Rectal smooth muscle tissue (tissue), 1 donor: ENCODE results near the gene ALG3.

ENCODE experiments used
- H3K27ac ChIP-seq: one replicate; pipeline ENCODE4 v1.7.0; 2013; ENCODE audit warnings: low read depth, low read length, inconsistent platforms
- H3K27me3 ChIP-seq: one replicate; pipeline ENCODE4 v1.7.0; 2013; ENCODE audit warnings: low read length; ENCODE audit not compliant: control insufficient read depth, insufficient read depth
- H3K36me3 ChIP-seq: one replicate; pipeline ENCODE4 v1.7.0; 2013; ENCODE audit warnings: low read length; ENCODE audit not compliant: control insufficient read depth, insufficient read depth
- H3K4me1 ChIP-seq: one replicate; pipeline ENCODE4 v1.7.0; 2013; ENCODE audit warnings: low read length; ENCODE audit not compliant: control insufficient read depth, insufficient read depth
- H3K4me3 ChIP-seq: one replicate; pipeline ENCODE4 v1.7.0; 2013; ENCODE audit warnings: low read length
- H3K9ac ChIP-seq: one replicate; pipeline ENCODE4 v1.7.0; 2013; ENCODE audit warnings: low read length

The ALG3 gene

DNA sequence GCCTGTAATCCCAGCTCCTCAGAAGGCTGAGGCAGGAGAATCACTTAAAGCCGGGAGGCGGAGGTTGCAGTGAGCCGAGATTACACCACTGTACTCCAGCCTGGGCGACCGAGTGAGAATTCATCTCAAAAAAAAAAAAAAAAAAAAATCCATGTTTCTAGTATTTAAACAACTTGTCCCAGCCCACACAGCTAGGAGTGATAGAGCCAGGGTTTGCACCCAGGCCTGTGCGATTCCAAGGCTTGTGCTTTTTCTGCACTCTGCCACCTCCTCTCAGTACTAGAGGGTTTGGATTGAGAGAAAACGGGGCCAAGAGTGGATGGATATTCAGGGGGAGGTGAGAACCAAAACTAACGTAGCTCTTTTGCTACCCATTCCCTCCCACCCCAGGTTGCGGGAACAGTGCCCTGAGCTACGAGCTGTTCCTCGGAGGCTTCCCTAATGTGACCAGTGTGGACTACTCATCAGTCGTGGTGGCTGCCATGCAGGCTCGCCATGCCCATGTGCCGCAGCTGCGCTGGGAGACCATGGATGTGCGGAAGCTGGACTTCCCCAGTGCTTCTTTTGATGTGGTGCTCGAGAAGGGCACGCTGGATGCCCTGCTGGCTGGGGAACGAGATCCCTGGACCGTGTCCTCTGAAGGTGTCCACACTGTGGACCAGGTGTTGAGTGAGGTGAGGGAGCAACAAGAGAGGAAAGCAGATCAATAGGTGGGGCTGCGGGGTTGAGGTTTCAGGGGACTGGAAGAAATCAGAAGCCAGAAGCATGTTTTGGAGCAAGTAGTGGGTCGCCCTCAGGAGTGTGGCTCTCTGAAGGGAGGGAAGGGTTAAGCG, 8.5 kb upstream of the ALG3 start:
- Histone ChIP-seq H3K4me3 (no peak overlapping the region), H3K36me3 (no peaks in the 10 kb centered on the region), H3K4me1 (no peaks in the 10 kb centered on the region), H3K27me3 (peaks cover 24% of the 10 kb centered on the region), H3K27ac (no peak overlapping the region), H3K9ac (no peak overlapping the region)

- peaks cover 13% of the 10 kb centered on the region for H3K27me3 ChIP-seq
- no peaks in the 10 kb centered on the region for H3K36me3 ChIP-seq
- H3K27ac ChIP-seq = no peak overlapping the region
- no peak overlapping the region for H3K4me3 ChIP-seq
- no peaks in the 10 kb centered on the region for H3K4me1 ChIP-seq
- no peak overlapping the region for H3K9ac ChIP-seq
Observed at GRCh38 chr3:184255291-184256039, 6.7 kb upstream of the ALG3 start.

DNA sequence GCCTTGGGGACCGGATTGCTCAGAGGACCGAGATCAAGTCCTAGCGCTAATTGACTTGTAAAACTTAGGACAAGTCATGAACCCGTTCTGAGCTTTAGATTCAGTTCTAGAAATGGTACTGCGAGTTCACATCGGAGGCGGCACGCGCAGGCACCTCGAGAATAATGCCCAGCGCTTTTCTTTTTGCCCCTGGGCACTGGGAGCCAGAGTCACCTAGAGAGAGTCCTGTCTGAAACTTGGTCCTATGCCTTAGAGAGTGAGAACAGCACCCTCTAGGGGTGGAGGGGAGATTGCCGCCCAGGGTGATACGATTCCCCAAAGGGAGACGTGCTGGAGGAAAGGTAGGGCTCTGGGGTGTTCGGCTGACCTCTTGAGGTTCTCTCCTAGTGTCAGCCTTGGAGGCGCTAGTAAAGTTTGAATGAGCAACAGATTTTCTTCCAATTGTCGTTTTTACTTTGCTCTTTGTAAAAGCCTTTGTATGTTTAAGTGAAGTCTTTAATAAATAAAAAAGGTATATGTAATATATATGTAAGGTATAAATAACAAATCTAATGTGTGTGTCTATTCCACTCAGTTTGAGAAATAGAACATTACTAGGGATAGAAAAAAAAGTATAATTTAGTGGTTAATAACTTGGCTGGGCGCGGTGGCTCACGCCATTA, 1.5 kb upstream of the ALG3 start:
- Histone ChIP-seq H3K27me3 (no peaks in the 10 kb centered on the region), H3K9ac (no peak overlapping the region), H3K36me3 (peaks cover 4% of the 10 kb centered on the region), H3K4me1 (peaks cover 5% of the 10 kb centered on the region), H3K27ac (no peak overlapping the region), H3K4me3 (peak overlapping the region; percentile 97)

DNA sequence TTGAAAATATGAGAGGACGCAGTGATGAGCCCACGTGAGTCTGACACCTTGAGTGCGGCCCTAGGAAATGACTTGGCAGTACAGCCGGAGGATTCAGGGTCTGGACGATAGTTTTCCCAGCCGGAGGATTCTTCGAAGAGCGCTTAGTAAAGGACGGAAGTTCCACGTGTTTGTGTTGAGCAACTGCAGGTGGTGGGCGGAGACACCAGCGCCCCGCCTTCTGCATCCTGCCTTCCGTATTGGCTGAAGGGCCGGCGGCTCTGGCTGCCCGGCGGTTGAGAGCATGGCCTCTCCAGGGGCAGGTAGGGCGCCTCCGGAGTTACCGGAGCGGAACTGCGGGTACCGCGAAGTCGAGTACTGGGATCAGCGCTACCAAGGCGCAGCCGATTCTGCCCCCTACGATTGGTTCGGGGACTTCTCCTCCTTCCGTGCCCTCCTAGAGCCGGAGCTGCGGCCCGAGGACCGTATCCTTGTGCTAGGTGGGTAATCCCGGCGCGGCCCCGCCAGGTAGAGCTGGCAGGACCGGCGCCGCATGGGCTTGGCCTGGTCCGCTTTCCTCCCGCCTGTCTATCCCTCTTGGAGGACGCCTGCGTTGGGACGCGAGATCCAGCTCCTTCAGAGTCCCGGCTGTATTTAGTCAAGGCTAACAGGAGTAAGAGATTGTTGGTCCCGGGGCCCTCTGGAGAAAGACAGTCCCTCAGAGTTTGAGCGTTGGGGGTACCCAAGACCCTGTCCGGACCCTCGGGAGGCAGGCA, 827 bp upstream of the ALG3 start, which contains the start of gene EEF1AKMT4:
EEF1AKMT4 (plus strand) TSS at position 261 of the 755 bp plus-strand sequence; CDS start at position 284, 23 bp downstream.
- H3K4me1 ChIP-seq = peaks cover 5% of the 10 kb centered on the region
- H3K9ac ChIP-seq = peak within 1 kb of the TSS; percentile 83
- peak within 1 kb of the TSS; percentile 68 for H3K27ac ChIP-seq
- H3K27me3 ChIP-seq = no peaks in the 10 kb centered on the region
- peaks cover 11% of the 10 kb centered on the region for H3K36me3 ChIP-seq
- H3K4me3 ChIP-seq = peak within 1 kb of the TSS; percentile 97

GRCh38 chr3:184242297-184242685, 6.5 kb downstream of the ALG3 start:
- Histone ChIP-seq H3K27me3 (no peaks in the 10 kb centered on the region), H3K4me1 (no peaks in the 10 kb centered on the region), H3K9ac (no peak overlapping the region), H3K27ac (no peak overlapping the region), H3K4me3 (no peak overlapping the region), H3K36me3 (peaks cover 28% of the 10 kb centered on the region)

DNA sequence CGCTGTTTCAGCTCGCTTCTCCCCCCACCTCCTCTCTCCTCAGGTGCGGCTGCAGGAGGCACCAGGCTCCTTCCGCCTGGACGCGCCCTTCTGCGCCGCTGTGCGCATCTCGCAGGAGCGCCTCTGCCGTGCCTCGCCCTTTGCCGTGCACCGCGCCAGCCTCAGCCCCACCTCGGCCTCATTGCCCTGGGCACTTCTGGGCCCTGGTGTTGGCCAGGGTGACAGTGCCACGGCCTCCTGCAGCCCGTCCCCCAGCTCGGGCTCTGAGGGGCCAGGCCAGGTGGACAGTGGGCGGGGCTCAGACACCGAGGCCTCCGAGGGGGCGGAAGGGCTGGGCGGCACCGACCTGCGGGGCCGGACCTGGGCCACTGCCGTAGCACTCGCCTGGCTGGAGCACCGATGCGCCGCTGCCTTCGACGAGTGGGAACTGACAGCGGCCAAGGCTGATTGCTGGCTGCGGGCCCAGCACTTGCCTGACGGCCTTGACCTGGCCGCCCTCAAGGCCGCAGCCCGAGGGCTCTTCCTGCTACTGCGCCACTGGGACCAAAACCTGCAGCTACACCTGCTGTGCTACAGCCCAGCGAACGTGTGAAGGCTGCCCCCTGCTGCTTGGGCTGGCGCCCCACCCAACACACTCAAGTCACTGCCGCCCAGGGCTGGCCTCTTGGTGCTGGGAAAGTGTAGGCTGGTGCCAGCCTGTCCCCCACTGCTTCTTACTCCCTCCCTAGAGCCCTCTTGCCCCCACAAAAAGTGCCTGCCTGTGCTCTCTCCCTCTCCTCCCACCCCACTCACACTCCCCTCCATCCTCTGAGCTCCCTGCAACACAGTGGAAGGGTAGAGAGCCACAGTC, 7.1 kb downstream of the ALG3 start:
- Histone ChIP-seq H3K27ac (no peak overlapping the region), H3K4me1 (no peaks in the 10 kb centered on the region), H3K4me3 (no peak overlapping the region), H3K36me3 (peaks cover 28% of the 10 kb centered on the region), H3K27me3 (no peaks in the 10 kb centered on the region), H3K9ac (no peak overlapping the region)

- no peaks in the 10 kb centered on the region for H3K27me3 ChIP-seq
- peaks cover 28% of the 10 kb centered on the region for H3K36me3 ChIP-seq
- H3K9ac ChIP-seq = no peak overlapping the region
- no peaks in the 10 kb centered on the region for H3K4me1 ChIP-seq
- H3K4me3 ChIP-seq = peak overlapping the region; percentile 21
- no peak overlapping the region for H3K27ac ChIP-seq
Observed at GRCh38 chr3:184241141-184241446, 7.7 kb downstream of the ALG3 start.

DNA sequence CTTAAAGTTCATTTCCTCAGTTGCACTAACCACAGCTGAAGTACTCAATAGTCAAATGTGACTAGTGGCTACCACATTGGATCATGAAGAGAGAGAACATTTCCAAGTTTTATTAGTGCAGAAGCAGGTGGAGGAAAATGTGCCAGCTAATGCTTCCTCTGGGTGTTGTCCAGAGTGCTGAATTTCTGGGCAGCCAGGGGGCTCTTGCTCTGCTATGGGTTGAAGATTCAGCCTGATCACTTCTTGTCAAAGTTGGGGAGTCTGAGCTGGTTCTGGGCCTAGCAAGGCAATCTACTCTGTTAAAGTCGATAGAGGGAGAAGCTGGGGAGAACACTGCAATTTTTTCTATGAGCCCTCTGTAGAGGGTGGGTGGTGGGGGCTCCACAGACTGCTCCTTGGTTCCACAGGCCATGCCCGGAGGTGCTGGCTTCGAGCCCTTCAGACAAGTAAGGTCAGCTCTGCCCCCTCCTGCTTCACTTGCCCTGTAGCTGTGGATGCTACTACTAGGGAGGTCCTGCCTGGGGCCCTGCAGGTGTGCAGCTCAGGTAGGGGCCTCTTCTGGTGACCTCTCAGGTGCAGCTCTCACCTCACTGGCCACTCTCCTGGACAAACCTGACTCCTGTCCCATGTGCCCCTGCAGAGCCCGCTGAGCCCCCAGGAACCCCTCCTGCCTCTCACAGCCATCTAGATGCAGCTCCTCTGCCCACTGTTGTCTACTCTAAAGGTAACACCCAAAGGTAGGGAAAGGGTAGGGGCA, 8.2 kb downstream of the ALG3 start:
- Histone ChIP-seq H3K4me1 (no peaks in the 10 kb centered on the region), H3K27me3 (no peaks in the 10 kb centered on the region), H3K4me3 (no peak overlapping the region), H3K9ac (no peak overlapping the region), H3K36me3 (peaks cover 27% of the 10 kb centered on the region), H3K27ac (no peak overlapping the region)

GRCh38 chr3:184239708-184240107, 9.1 kb downstream of the ALG3 start:
- Histone ChIP-seq H3K27me3 (no peaks in the 10 kb centered on the region), H3K4me3 (no peak overlapping the region), H3K4me1 (no peaks in the 10 kb centered on the region), H3K9ac (no peak overlapping the region), H3K27ac (no peak overlapping the region), H3K36me3 (peaks cover 18% of the 10 kb centered on the region)

DNA sequence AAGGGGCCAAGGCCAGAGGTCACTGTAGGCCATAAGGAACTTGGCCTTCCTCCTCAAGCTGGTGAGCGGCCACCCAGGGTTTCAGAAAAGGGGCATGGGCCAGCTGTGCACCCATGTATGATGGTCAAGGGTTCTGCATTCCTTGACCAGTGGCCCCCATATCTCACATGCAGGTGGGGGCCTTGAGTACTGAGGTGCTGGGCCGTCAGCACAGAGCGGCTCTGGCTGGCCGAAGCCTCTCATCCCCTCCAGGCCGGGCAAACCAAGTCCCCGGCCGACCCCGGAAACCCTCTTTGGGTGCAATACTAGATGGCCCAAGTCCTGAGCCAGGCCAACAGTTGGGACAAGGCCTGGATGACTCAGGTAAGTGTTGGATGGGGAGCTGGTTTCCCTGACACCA, 9.5 kb downstream of the ALG3 start:
- Histone ChIP-seq H3K36me3 (peaks cover 14% of the 10 kb centered on the region), H3K27me3 (no peaks in the 10 kb centered on the region), H3K9ac (no peak overlapping the region), H3K27ac (no peak overlapping the region), H3K4me3 (no peak overlapping the region), H3K4me1 (no peaks in the 10 kb centered on the region)

- Histone ChIP-seq H3K4me1 (no peaks in the 10 kb centered on the region), H3K9ac (no peak overlapping the region), H3K27ac (no peak overlapping the region), H3K4me3 (no peak overlapping the region), H3K36me3 (peaks cover 10% of the 10 kb centered on the region), H3K27me3 (no peaks in the 10 kb centered on the region)
Observed at GRCh38 chr3:184238246-184238818, 10.4 kb downstream of the ALG3 start.
